GM21390 (cell line): Measurements from ENCODE around the gene REV3L.

Experiments
- ATAC-seq: cut with Tn5 transposase; IDR thresholded peaks from one replicate; pipeline ENCODE4 v1.9.1; 2021; ENCODE audit not compliant: unreplicated experiment

The REV3L gene

DNA sequence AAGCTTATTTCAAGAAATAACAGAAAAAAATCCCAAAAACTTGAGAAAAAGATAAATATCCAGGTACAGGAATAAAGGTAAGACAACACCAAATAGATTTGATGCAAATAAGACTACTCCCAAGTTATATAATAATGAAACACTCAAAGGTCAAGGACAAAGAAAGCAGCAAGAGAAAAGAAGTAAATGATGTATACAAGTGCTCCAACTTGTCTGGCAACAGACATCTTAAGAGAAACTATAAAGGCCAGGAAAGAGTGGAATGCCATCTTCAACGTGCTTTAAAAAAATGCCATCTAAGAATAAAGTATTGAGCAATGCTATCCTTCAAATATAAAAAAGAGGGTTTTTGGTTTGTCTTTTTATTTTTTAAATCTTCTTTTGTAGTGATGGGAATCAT is 54.2 kb downstream of the REV3L start:
- ATAC-seq = no peak

DNA sequence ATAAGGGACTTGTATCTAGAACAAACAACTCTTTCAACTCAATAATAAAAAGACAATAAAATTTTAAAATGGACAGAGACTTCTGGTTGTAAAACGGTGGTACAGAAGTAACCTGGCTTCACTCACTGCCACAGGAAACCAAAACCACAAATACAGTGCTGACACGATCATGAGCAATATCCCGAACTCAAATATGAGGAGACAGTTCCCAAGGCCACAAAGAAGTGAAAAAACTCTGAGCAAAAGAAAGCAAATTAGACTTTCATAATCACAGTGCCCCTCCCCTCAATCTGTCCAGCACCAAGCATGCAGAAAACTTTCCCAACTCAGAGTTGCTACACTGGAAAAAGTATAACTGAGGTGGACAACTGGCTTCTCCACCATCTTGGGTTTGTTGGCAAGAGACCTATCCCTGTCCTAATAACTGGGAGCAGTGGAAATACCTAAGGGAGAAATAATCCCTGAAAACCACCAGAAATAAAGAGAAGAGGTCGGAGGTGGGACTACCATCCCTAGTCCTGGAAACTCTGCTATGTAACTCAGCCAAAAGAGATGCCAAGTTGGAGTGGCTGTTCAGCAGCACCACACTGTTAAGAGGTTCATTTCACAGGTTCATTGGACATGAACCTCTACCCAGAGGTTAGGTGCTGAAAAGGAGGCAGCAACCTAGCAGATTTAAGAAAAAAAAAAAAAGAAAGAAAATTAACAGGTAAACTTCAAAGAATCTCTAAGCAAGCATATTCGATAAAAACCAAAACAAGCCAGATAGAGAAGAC is 55.5 kb downstream of the REV3L start:
- ATAC-seq = peak; percentile 67

DNA sequence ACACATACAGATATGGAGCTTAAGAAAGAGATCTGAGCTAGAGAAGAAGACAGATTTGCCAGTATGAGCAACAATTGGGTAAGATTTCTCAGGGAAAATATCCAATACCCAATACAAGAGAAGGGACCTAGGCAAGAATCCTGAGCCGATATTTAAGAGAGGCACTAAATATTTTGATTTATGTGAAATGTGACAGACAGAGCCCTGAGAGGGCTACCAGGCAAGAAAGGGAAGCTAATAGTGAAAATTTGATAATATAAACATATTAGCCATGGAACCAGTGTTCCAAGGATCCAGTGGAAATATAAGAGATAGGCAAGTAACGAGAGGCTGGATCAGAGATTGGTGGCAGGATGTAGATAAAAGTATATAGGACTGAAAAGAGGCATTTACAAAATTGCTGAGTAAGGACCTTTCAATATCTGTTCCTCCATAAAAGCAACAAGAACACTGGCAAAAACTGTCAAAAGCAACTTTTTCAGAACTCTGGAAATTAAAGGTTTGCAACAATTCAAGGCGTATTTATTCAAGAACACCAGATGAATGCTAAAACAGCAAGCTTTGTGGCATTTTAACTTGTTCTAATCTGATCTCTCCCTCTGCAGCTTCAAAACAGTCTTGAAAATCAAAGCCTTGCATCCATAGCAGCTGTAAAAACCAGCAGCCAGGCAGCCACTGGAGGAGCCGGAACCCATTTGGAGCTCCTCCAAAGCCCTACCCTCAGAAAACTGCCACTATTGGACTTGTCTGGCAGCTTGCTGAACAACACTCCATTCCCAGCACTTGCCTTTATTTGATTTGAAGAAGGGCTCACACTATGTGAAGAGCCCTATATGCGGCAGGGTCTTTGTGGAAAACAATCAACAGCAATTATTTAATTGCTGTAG is 58.8 kb downstream of the REV3L start:
- ATAC-seq = no peak

DNA sequence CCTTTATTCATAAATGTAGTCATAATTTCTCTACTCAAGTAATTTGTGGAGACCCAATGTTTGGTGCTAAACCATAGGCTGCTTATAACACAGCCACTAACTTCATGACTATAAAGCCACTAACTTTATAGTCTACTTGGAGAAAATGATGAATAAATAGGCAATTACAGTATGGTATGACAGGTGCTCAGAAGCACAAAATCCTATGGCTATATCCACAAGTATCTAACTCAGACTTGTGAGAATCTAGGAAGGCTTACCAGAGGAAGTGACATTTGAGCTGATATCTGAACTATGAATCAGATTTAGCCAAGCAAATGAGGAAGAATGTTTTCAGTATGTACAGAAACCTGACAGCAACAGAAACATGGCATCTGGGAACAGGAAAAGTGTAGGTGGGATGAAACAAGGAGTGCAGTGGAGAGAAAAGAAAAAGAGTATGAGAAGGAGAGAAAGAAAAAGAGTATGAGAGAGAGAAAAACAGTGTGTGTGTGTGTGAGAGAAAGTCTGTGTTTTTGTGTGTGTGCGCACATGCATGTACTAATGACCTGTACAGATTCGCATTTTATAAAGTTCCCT is 59.9 kb downstream of the REV3L start:
- ATAC-seq = no peak

DNA sequence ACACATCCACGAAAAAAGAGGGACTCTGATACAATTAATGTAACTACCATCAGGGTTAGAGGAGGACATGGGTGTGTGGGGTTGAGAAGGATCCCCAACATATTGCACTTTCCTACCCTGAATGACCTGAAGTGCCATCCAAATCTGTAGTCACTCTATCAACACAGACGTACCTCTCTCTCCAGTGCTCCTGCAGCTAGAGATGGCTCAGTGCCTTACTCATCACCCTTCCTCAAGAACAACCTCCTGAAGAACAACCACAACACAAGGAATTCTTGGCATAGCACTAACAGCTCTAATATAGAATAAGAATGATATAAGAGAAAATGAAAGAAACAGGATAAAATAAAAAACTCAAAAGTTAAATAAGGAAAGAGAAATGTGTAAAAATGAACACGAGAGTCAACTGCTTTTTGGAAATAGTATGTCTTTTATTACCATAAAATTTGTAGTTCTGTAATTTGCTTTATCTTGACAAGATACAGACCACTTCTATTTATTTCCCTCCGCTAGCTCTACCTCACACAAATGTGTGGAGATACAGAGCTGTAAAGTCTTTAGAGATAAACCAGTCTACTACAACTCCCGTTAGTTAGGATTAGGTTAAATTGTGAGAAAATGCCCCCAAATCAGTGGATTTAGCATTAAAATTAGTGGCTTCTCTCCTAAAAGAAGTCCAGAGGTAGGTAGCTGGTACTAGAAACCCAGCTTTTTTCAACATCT is 63.9 kb downstream of the REV3L start:
- ATAC-seq = no peak

DNA sequence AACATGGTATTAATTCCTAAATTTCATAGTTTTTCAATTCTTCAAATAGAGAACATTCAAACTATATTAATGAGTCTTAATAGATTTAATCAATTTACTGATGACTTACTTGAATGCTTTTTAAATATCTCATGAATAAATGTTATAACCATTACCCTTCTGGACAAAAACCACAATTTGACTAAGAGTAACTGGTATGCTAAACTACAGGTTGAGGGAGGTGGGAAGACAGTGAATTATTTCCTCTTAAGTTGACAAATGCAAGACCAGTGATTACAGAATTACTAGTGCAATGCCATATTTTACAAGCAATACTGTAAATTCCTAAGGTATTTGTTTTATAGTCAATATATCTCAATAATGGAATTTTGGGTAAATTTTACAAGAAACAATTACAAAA is 65.1 kb downstream of the REV3L start:
- no peak for ATAC-seq

DNA sequence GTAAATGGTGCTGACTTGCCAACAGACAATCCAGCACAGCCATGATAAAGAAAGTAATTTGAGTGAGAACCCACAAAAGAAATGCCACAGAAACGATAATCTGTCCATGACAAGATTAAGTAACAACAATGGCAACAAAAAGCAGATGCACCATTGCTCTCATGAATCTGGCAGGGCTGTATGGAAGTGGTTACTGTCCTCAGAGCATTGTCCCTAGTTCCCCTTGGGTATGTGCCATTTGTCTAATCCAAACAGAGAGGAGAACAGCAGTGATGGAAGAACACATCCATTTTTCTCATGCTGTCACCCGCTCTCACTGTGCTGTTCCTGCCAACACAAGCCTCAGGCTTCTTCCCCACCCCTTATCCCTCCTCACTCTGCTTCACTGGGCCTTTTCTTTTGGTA is 65.8 kb downstream of the REV3L start:
- no peak for ATAC-seq

DNA sequence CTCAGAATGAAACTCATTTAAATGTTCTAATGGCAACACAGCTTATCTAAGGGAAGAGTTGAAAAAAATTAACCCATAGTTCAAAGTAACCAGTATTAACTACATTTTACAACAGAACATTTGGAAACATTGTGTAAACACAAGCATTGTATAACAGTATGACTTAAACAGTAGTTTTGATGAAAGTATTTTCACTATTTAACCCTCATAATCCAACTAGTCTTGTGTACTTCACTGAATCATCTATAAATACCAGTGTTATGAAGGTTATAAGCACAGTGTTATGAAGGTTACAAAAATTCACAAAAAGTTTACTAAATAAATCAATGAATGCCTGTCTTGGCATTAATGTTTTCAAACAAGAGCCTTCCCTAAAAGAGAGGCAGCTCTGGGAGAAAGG is 66.5 kb downstream of the REV3L start:
- no peak for ATAC-seq

DNA sequence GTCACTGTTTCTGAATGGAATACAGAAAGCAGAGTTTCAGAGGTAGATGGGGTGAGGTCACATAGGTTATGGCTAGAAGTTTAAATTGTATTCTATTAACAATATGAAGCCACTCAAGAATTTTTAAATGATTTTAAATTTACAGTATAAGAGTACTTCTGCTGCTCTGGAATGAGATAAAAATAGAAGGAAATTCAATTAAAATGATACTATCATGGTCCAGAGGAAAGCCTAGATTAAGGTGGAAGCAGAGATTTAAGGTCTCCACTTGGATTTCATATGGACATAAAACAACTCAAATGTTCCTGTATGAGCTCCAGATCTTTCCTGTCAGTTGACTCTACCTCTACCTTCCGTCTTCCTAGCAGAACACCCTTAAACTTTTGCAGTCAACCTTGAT is 68.6 kb downstream of the REV3L start:
- no peak for ATAC-seq

DNA sequence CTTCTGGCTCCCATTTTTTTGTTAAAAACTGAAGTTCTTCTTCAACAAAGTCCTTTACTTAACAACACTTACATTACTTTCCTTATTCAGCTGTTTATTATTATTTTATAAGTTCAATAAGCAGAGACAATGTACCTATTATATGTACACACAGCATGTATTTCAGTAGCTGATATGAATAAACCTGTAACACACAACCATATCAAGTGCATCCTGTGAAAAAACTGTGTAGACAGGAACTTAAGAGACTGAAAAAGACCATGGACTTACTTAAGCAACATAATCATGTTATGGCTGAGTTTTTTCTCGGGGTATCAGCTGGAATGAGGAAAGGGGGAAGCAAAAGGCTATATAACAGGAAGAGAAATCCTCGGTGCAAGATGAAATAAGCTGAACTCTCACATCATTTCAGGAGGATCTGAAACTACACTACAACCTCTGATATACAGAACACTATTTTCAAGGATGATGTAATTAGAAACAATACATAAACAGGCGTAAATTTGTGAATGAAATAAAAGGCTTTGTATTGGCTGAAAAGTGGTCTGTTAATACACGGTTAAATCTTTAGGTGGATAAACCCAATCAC is 70.9 kb downstream of the REV3L start:
- peak; percentile 57 for ATAC-seq

DNA sequence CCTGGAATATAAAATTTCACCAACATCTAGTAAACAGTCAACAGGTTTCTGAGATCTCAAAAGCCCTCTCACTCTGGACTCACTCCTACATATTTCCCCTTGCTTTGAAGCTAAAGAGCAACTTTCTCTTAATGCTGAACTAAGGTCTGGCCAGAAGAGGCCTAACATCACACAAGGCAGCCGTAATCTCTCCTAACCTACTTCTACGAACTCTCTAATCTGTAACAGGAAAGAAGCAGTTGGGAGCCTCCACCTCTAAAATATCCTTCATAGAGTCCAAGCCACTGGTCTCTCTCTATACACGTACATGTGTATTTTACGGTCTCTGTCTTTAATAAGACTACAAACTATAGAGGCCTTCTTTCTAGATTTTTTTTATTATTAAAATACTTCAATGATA is 72.0 kb downstream of the REV3L start:
- no peak for ATAC-seq

DNA sequence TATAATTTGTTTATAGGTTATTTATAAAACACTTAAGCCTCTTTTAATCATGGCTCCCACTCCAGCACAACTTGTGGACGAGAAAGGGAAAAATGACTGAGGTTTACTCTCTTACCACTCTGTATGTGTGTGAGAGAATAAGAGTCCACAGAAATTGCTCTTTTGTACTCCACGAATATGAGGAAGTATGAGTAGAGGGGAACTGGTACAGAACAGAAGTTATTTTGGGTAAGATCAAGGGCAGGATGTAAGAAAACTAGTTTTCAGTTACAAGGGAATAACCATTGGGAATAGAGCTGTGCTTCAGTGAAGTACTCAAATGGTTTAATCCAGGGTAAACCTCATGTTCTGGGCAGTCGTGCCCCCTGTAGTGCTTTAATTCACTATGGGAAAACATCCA is 72.6 kb downstream of the REV3L start:
- no peak for ATAC-seq

DNA sequence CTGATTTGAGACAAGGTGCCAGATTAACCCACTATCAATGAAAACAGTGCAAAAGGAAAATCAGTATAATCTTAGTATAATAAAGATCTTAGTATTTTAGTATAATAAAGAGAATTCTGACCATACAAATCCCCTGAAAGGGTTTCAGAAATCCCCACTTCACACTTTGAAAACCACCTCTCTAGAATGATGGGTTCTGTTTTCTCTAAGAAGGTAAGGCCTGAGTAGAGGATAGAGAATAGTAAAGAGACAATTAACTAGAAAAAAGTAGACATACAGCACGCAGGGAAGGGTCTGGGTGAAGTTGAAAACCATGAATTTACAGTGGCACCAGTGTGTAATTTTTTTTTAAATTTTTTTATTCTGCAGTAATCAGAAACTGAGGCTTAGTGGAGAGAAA is 73.6 kb downstream of the REV3L start:
- ATAC-seq = no peak

DNA sequence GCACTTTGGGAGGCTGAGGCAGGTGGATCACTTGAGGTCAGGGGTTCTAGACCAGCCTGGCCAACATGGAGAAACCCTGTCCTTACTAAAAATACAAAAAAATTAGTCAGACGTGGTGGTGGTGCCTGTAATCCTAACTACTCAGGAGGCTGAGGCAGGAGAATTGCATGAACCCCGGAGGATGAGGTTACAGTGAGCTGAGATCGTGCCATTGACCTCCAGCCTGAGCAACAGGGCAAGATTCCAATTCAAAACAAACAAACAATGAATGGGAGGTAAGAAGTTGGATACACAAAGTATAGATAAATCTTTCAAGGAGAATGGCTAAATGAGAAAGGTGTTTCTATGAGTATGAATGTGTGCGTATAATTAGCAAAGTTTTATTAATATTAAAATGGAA is 75.3 kb downstream of the REV3L start:
- ATAC-seq = no peak

DNA sequence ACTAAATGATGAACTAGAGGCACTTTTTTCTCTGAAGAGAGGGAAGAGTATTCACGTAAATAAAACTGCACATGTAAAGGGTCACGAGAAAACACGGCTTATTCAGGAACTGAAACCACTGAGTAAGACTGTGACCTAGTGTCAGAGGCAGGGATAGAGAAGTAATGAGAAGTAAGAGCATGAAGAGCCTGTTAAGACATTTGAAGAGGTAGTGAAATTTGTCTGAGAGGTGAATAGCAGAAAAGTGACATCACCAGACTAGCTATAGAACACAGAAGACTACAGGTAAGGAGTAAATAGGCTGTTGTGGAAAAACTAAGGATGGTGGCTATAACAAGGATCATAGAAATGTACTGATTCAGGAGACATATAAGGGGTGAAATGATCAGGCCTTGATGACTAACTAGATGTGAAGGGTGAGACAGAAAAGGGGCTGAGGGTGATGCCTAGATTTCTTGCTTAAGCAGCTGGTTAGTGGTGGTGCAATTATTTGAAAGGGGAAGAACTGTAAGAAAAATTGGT is 76.8 kb downstream of the REV3L start:
- ATAC-seq = peak; percentile 99

DNA sequence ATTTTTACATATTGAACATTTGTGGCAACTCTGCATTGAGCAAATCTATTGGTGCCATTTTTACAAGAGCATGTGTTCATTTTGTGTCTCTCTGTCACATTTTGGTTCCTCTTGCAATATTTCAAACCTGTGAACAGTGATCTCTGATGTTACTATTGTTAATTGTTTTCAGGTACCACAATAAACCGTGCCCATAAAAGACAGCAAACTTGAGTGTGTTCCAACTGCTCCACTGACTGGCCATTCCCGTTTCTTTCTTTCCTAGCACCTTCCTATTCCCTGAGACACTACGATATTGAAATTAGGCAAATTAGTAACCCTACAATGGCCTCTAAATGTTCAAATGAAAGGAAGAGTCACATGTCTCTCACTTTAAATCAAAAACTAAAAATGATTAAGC is 79.6 kb downstream of the REV3L start:
- no peak for ATAC-seq

DNA sequence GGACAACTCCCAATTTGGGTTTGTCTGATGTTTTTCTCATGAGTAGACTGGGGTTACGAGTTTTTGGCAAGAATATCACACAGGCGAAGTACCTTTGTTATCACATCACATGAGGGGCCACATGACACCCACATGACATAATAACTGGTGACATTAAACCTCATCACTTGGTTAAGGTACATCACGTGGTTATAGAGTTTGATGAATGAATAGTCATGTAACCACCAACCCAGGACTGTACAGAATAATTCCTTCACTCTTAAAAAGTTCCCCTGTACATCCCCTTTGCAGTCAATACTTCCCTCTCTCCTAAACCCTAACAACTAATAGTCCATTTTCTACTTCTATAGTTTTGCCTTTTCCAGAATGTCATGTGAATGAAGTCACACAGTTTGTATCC is 83.4 kb downstream of the REV3L start:
- ATAC-seq = no peak

DNA sequence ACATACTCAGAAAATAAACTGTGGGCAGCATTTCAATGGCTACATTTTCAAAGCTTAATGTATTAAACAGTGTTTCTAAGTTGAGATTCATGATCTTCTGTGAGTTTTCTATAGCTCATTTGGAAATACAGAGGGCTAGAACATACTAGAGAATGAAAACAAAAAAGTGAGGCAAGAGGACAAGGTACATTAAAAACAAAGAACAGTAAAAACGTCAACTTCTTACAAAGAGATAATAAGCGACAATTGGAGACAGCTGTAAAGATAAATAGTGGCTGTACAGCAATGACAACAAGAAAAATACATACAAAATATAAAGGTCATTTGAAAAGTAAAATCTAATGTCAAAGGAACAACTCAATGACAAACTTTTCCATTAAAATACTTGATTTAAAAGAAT is 94.3 kb downstream of the REV3L start:
- ATAC-seq = no peak

DNA sequence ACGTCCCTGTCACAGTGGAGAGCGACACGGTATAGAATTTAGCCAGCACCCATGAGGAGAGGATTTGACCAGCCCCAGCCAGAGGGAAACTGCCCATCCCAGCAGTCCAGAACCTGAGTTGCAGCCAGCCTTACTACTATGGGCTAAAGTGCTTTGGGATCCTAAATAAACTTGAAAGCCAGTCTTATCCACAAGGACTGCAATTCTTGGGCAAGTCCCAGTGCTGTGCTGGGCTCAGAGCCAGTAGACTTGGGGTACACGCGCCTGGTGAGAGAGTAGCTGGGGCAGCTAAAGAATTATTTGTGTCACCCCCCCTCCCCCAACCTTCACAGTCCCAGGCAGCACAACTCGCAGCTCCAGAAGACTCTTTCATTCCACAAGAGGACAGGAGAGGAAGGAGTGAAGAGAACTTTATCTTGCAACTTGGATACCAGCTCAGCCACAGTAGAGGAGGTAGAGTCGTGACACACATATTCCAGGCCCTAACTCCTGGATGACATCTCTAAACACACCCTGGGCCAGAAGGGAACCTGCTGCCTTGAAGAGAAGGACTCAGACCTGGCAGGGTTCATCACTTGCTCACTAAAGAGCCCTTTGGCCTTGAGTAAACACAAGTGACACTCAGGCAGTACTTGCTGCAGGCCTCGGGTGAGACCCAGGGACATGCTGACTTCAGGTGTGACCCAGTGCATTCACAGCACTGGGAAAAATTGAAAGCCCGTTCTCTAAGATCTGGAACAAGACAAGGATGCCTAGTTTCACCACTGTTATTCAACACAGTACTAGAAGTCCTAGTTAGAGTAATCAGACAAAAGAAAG is 100.3 kb downstream of the REV3L start:
- ATAC-seq = no peak

DNA sequence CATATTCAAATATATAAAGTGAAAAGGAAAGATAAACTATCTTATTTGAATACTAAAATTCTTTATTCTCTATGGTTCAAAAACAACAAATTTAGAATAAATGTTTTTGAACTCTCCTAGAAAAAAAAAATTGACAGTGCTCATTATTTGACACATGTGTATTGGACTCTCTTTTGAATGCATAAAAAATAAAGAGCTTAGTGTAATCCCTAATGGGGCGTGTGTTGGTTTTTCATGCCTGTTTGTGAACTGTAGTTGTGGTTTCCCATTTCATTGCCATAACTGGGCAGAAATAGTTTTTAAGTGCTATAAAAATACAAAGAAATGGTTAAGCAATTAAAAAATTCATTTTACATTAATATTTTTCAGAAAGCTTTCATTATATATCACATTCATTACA is 101.3 kb downstream of the REV3L start:
- ATAC-seq = no peak
